HCT116 (cell line): ENCODE measurements around the gene TMEM202. TPM values are rescaled to one million over a fixed set of nuclear protein-coding genes. Genes with fewer than 3 reads are reported as not detected.

Experiments
- ATAC-seq: fragments of 200-7000 bp; cut with Tn5 transposase; 2 replicates; pipeline ENCODE4 v1.9.1; 2020; ENCODE audit warnings: mild to moderate bottlenecking, moderate library complexity
- BruUV-seq: library from RNA; stranded (reverse); fragments of 400-500 nt; replicated peaks from 2 replicates; lab custom pipeline; 2021; lab: Mats Ljungman, UMichigan
- CTCF ChIA-PET: fragments of 300-600 bp; sonication (Branson Sonifier 250); formaldehyde crosslinking; loops from one replicate; lab custom pipeline; 2021; ENCODE audit warnings: antibody characterized with exemption; lab: Charles Lee
- POLR2A ChIA-PET: fragments of 300-600, 350-600 bp; sonication (Branson Sonifier 250); formaldehyde crosslinking; loops from one replicate; lab custom pipeline; 2021; ENCODE audit warnings: antibody characterized with exemption; lab: Charles Lee
- RAD21 ChIA-PET, 2 experiments: fragments of 300-600 bp; sonication (Branson Sonifier 250); formaldehyde crosslinking; loops; one replicate each; lab custom pipeline; 2023; ENCODE audit warnings: low total read pairs in 2 of 2; ENCODE audit not compliant: uncharacterized antibody in 2 of 2, unreplicated experiment in 2 of 2, low non-redundant PET in 1 of 2; lab: Charles Lee
- DNase-seq: peaks from one replicate; pipeline ENCODE4 v3.0.0-alpha.2; 2010; ENCODE audit warnings: low read depth, low spot score
- H2AFZ ChIP-seq: fragments of 200-600 bp; shearing (Covaris generic), sonication (generic); 2 replicates; pipeline ENCODE4 v1.6.1; 2017; ENCODE audit warnings: low read depth, mixed run types, mixed read lengths, antibody characterized with exemption, low read length; ENCODE audit not compliant: poor library complexity, severe bottlenecking
- H3K27ac ChIP-seq: 2 replicates; pipeline ENCODE4 v1.5.1; 2012; ENCODE audit warnings: low read depth, low read length
- H3K27me3 ChIP-seq: fragments of 200-600 bp; sonication (generic); 2 replicates; pipeline ENCODE4 v1.6.1; 2016; ENCODE audit warnings: mixed run types, low read length, mixed read lengths; ENCODE audit not compliant: insufficient read depth
- H3K36me3 ChIP-seq, 2 experiments: fragments of 200-500 bp in 1 of 2; fragments of 200-600 bp in 1 of 2; sonication (Bioruptor generic) in 1 of 2; sonication (generic) in 1 of 2; 2 replicates each; pipeline versions ENCODE4 v1.5.1 to v1.6.1; 2014 to 2016; ENCODE audit warnings: low read length in 2 of 2, inconsistent platforms in 1 of 2, mixed read lengths in 1 of 2, mixed run types in 1 of 2; ENCODE audit not compliant: insufficient read depth in 2 of 2, control insufficient read depth in 1 of 2
- H3K4me1 ChIP-seq, 2 experiments: fragments of 200-600 bp in 1 of 2; sonication (generic) in 1 of 2; 2 replicates each; pipeline versions ENCODE4 v1.5.1 to v1.6.1; 2012 to 2017; ENCODE audit warnings: low read length in 2 of 2, inconsistent platforms in 1 of 2, mild to moderate bottlenecking in 1 of 2, mixed read lengths in 1 of 2, mixed run types in 1 of 2, moderate library complexity in 1 of 2; ENCODE audit not compliant: insufficient read depth in 2 of 2, control insufficient read depth in 1 of 2
- H3K4me2 ChIP-seq: fragments of 200-600 bp; sonication (generic); 2 replicates; pipeline ENCODE4 v1.6.1; 2017; ENCODE audit warnings: mixed run types, low read length, mixed read lengths
- H3K4me3 ChIP-seq, 2 experiments: fragments of 200-600 bp in 1 of 2; sonication (generic) in 1 of 2; replicated peaks in 1 of 2; 2 replicates each; pipeline ENCODE4 v1.5.1; 2011 to 2016; ENCODE audit warnings: low read length in 2 of 2, control low read depth in 1 of 2, low read depth in 1 of 2, mild to moderate bottlenecking in 1 of 2, mixed read lengths in 1 of 2, mixed run types in 1 of 2
- H3K79me2 ChIP-seq: fragments of 200-600 bp; sonication (generic); 2 replicates; pipeline ENCODE4 v1.6.1; 2017; ENCODE audit warnings: mild to moderate bottlenecking, mixed run types, low read length, moderate library complexity, mixed read lengths; ENCODE audit not compliant: insufficient read depth
- H3K9ac ChIP-seq: fragments of 200-600 bp; sonication (generic); 2 replicates; pipeline ENCODE4 v1.6.1; 2016; ENCODE audit warnings: low read length, mixed read lengths
- H3K9me2 ChIP-seq: fragments of 200-600 bp; sonication (generic), shearing (Covaris generic); 2 replicates; pipeline ENCODE4 v1.6.1; 2017; ENCODE audit warnings: mixed run types, mild to moderate bottlenecking, moderate library complexity; ENCODE audit not compliant: insufficient read depth
- H3K9me3 ChIP-seq, 2 experiments: fragments of 200-500 bp in 1 of 2; fragments of 200-600 bp in 1 of 2; sonication (Bioruptor generic) in 1 of 2; sonication (generic) in 1 of 2; 2 replicates each; pipeline ENCODE4 v1.6.1; 2014 to 2017; ENCODE audit warnings: low read length in 2 of 2, mixed read lengths in 2 of 2, inconsistent platforms in 1 of 2, low read depth in 1 of 2, mild to moderate bottlenecking in 1 of 2, mixed run types in 1 of 2, moderate library complexity in 1 of 2; ENCODE audit not compliant: control insufficient read depth in 1 of 2, insufficient read depth in 1 of 2
- H4K20me1 ChIP-seq: fragments of 200-600 bp; sonication (generic), shearing (Covaris generic); 2 replicates; pipeline ENCODE4 v1.6.1; 2017; ENCODE audit warnings: mixed run types, mild to moderate bottlenecking, moderate library complexity; ENCODE audit not compliant: insufficient read depth
- ATF3 ChIP-seq: IDR thresholded peaks from 2 replicates; pipeline ENCODE4 v1.6.1; 2012
- CBX3 ChIP-seq: IDR thresholded peaks from 2 replicates; pipeline ENCODE4 v1.6.1; 2012; ENCODE audit warnings: low read depth
- CEBPB ChIP-seq: IDR thresholded peaks from 2 replicates; pipeline ENCODE4 v1.6.1; 2012; ENCODE audit warnings: low read depth
- EGR1 ChIP-seq: IDR thresholded peaks from 2 replicates; pipeline ENCODE4 v1.6.1; 2012; ENCODE audit warnings: low read depth
- EZH2phosphoT487 ChIP-seq: fragments of 200-600 bp; IDR thresholded peaks from 2 replicates; pipeline ENCODE4 v1.6.1; 2018; ENCODE audit warnings: antibody characterized with exemption, borderline replicate concordance
- FOSL1 ChIP-seq: IDR thresholded peaks from 2 replicates; pipeline ENCODE4 v1.6.1; 2012; ENCODE audit warnings: low read depth
- JUND ChIP-seq: IDR thresholded peaks from 2 replicates; pipeline ENCODE4 v1.6.1; 2012
- POLR2AphosphoS5 ChIP-seq: IDR thresholded peaks from 2 replicates; pipeline ENCODE4 v1.6.1; 2011; ENCODE audit warnings: mild to moderate bottlenecking, low read depth, low read length, moderate library complexity
- SIN3A ChIP-seq: IDR thresholded peaks from 2 replicates; pipeline ENCODE4 v1.6.1; 2012; ENCODE audit warnings: low read depth
- SRF ChIP-seq: IDR thresholded peaks from 2 replicates; pipeline ENCODE4 v1.6.1; 2012; ENCODE audit warnings: low read depth
- TCF7L2 ChIP-seq: IDR thresholded peaks from 2 replicates; pipeline ENCODE4 v1.7.0; 2011; ENCODE audit warnings: borderline replicate concordance, inconsistent platforms; ENCODE audit not compliant: insufficient read depth, insufficient read length; ENCODE audit errors: extremely low read depth
- YY1 ChIP-seq: IDR thresholded peaks from 2 replicates; pipeline ENCODE4 v1.6.1; 2011; ENCODE audit warnings: low read length, low read depth, moderate library complexity, mild to moderate bottlenecking; ENCODE audit not compliant: insufficient replicate concordance; ENCODE audit errors: extremely low read depth
- ZBTB33 ChIP-seq: IDR thresholded peaks from 2 replicates; pipeline ENCODE4 v1.6.1; 2011; ENCODE audit warnings: mild to moderate bottlenecking, low read length, moderate library complexity; ENCODE audit not compliant: insufficient replicate concordance; ENCODE audit errors: extremely low read depth
- ZFX ChIP-seq: fragments of 450-650 bp; IDR thresholded peaks from 2 replicates; pipeline ENCODE4 v1.6.1; 2017
- ZNF274 ChIP-seq: fragments of 200-500 bp; sonication (Bioruptor generic); IDR thresholded peaks from 2 replicates; pipeline ENCODE4 v1.6.1; 2014; ENCODE audit warnings: mild to moderate bottlenecking, low read depth, low read length, inconsistent platforms
- intact Hi-C: fragments of 100-400 bp; cut with micrococcal nuclease; formaldehyde crosslinking; loops from 2 replicates; pipeline ENCODE4 v1.10.0; 2022
- total RNA-seq: library from RNA; stranded (reverse); gene quantifications from one replicate; pipeline ENCODE4 v1.2.1, GENCODE V29; 2021; ENCODE audit not compliant: unreplicated experiment
- TF ChIP-seq, protein P1 (sequence below): IDR thresholded peaks from 2 replicates; pipeline ENCODE4 v1.6.1; 2012; ENCODE audit warnings: low read depth

The TMEM202 gene
- total RNA-seq, 1 experiment from 2014 or later, result not detected

DNA sequence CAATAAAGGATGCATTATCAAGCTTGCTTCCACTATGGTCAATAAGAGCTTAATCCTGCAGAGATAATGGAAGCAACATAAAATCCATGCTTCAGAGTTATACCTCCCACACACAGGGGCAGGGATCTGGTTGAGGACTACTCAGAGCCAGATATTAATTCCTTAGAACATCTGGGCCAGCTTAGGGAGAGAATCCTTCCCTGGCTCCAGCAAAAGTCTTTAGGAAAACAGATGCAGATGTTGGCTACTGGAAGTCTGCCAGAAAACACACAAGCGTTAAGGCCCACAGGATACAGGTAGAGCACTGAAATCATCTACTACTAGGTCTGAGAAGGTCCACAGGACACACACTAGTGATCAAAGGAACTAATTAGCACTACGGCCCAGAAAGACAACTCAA is 25.2 kb downstream of the TMEM202 start:
- H3K9me3 ChIP-seq, result peaks cover 9 to 12% of the 10 kb centered on the region in 2 experiments; a peak in 2 of 4 replicates
- BruUV-seq, result no TSS peak

GRCh38 chr15:72426753-72427152 is 28.6 kb downstream of the TMEM202 start:
- no peak overlapping the region for H2AFZ ChIP-seq
- no peak for DNase-seq
- H3K4me3 ChIP-seq, result no peak overlapping the region
- ATAC-seq, result no peak
- intact Hi-C loops, result no loop called here
- H3K9me3 ChIP-seq, result peaks cover 9 to 12% of the 10 kb centered on the region in 2 experiments; a peak in 2 of 4 replicates
- no peak overlapping the region for H3K4me2 ChIP-seq
- POLR2A ChIA-PET, result no interaction called here
- no peaks in the 10 kb centered on the region for H3K79me2 ChIP-seq
- CTCF ChIA-PET, result no interaction called here
- no peaks in the 10 kb centered on the region for H4K20me1 ChIP-seq
- RAD21 ChIA-PET, result no interaction called here
- H3K27me3 ChIP-seq, result no peaks in the 10 kb centered on the region
- H3K9me2 ChIP-seq, result no peaks in the 10 kb centered on the region
- H3K27ac ChIP-seq, result no peak overlapping the region
- H3K9ac ChIP-seq, result no peak overlapping the region
- H3K36me3 ChIP-seq, result no peaks in the 10 kb centered on the region
- BruUV-seq, result no TSS peak
- H3K4me1 ChIP-seq, result no peaks in the 10 kb centered on the region
- no peak for TF ChIP-seq EGR1
- no peak for TF ChIP-seq ZBTB33
- no peak for TF ChIP-seq YY1
- no peak for TF ChIP-seq ZFX
- TF ChIP-seq SIN3A, result no peak
- TF ChIP-seq ZNF274, result no peak
- no peak for TF ChIP-seq TCF7L2
- TF ChIP-seq CBX3, result no peak
- TF ChIP-seq SRF, result no peak
- no peak for TF ChIP-seq FOSL1
- TF ChIP-seq, protein P1, sequence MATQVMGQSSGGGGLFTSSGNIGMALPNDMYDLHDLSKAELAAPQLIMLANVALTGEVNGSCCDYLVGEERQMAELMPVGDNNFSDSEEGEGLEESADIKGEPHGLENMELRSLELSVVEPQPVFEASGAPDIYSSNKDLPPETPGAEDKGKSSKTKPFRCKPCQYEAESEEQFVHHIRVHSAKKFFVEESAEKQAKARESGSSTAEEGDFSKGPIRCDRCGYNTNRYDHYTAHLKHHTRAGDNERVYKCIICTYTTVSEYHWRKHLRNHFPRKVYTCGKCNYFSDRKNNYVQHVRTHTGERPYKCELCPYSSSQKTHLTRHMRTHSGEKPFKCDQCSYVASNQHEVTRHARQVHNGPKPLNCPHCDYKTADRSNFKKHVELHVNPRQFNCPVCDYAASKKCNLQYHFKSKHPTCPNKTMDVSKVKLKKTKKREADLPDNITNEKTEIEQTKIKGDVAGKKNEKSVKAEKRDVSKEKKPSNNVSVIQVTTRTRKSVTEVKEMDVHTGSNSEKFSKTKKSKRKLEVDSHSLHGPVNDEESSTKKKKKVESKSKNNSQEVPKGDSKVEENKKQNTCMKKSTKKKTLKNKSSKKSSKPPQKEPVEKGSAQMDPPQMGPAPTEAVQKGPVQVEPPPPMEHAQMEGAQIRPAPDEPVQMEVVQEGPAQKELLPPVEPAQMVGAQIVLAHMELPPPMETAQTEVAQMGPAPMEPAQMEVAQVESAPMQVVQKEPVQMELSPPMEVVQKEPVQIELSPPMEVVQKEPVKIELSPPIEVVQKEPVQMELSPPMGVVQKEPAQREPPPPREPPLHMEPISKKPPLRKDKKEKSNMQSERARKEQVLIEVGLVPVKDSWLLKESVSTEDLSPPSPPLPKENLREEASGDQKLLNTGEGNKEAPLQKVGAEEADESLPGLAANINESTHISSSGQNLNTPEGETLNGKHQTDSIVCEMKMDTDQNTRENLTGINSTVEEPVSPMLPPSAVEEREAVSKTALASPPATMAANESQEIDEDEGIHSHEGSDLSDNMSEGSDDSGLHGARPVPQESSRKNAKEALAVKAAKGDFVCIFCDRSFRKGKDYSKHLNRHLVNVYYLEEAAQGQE, result no peak
- TF ChIP-seq ATF3, result no peak
- no peak for TF ChIP-seq EZH2phosphoT487

More for the DNA sequence above, 25.2 kb downstream of the TMEM202 start:
- H3K4me2 ChIP-seq, result no peak overlapping the region
- DNase-seq (no peak), ATAC-seq (no peak)
- POLR2A ChIA-PET, result no interaction called here
- CTCF ChIA-PET, result no interaction called here
- intact Hi-C loops, result no loop called here
- no peak overlapping the region for H3K9ac ChIP-seq
- H3K4me3 ChIP-seq, result no peak overlapping the region
- H3K9me2 ChIP-seq, result no peaks in the 10 kb centered on the region
- RAD21 ChIA-PET, result no interaction called here
- no peaks in the 10 kb centered on the region for H3K4me1 ChIP-seq
- H3K36me3 ChIP-seq, result no peaks in the 10 kb centered on the region
- no peaks in the 10 kb centered on the region for H3K27me3 ChIP-seq
- no peak overlapping the region for H2AFZ ChIP-seq
- no peaks in the 10 kb centered on the region for H3K79me2 ChIP-seq
- H3K27ac ChIP-seq, result no peak overlapping the region
- H4K20me1 ChIP-seq, result no peaks in the 10 kb centered on the region
- TF ChIP-seq CEBPB (no peak), POLR2AphosphoS5 (no peak), ZFX (no peak), EGR1 (no peak), SRF (no peak), JUND (no peak), EZH2phosphoT487 (no peak), SIN3A (no peak)
